ENCODE results near the gene CTXN1.
A peak's percentile ranks its signal among the peaks of the same experiment; 100 is the strongest.
"Not testable (repeated sequence)": the region's sequence is repeated elsewhere in the genome, so short reads cannot be mapped to it uniquely, and the experiment has no call there.

Gene CTXN1

GRCh38 chr19:7944177-7944761, 18.3 kb upstream of the CTXN1 start:
- DNase-seq (ENCODE audit: low spot score), result peak; percentile 93

GRCh38 chr19:7943444-7944176, 17.7 kb upstream of the CTXN1 start, which contains the start of gene TIMM44:
Gene TIMM44, minus strand, starts transcription at chr19:7943666. Its CDS starts 15 bp downstream, at chr19:7943651.
- DNase-seq (ENCODE audit: low spot score), result peak; percentile 99

- no peak for DNase-seq (ENCODE audit: low spot score)
Measured at GRCh38 chr19:7942981-7943443, 17.1 kb upstream of the CTXN1 start.

DNA sequence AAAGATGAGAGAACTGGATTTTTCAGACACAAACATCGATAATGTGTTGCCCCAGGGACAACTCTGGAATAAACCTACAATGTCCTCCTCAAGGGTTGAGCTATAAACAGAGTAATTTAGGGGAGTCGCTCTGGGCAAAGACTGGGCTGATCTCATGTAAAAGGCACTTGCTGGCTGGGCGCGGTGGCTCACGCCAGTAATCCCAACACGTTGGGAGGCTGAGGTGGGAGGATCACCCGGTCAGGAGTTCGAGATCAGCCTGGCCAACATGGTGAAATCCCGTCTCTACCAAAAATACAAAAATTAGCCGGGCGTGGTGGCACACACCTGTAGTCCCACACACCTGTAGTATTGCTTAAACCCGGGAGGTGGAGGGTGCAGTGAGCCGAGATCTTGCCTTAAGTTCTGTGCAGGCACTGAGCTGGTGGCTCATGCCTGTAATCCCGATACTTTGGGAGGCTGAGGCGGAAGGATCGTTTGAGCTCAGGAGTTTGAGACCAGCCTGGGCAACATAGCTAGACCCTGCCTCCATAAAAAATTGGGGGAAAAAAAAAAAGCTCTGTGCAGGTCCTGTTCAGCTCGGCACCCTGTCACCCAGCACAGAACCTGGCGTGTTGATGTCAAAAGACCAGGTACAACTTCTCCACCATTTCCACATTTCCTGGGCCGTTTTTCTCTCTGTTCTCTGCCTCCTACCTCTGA, 16.1 kb upstream of the CTXN1 start:
- DNase-seq (ENCODE audit: low spot score), result no peak

- DNase-seq (ENCODE audit: low spot score), result no peak
Measured at GRCh38 chr19:7940841-7941240, 14.9 kb upstream of the CTXN1 start.

DNA sequence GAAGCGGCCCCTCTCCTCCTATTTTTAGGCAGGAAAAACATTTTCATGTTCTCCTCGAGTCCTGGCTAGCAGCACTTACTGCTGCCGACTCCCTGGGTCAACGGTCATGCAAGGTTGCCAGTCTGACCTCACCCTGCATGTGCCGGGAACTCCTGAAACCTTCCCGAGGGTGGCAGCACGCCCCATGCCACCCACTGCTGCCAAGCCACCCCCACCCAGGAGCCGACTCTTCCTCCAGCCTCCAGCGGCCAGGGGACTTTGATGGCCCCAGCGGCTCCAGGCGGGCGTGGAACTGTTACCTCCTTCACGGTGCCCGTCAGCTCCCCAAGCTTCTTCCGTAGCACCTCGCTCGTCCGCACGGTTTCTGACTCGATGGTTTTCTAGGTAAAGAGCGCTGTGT, 8.8 kb upstream of the CTXN1 start:
- no peak for DNase-seq (ENCODE audit: low spot score)

GRCh38 chr19:7933828-7934725, 8.1 kb upstream of the CTXN1 start:
- no peak for DNase-seq (ENCODE audit: low spot score)

DNA sequence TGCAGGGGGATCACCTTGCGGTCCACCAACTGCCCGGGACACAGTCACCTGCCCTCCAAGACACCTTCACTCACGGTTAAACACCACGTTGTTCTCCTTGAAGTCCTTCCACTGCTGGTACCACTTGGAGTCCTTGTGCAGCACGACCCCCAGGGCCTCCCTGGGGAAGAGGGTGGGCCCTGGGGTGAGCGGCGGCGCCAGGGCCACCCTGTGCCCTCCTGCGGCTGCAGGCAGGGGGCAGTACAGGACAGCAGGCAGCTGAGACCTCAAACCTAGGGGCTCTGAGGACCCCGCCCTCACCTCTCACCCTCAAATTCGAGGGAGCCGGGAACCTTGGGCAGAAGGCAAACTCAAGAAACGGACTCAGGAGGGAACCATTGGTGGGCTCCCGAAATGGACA, 7.5 kb upstream of the CTXN1 start:
- no peak for DNase-seq (ENCODE audit: low spot score)

DNA sequence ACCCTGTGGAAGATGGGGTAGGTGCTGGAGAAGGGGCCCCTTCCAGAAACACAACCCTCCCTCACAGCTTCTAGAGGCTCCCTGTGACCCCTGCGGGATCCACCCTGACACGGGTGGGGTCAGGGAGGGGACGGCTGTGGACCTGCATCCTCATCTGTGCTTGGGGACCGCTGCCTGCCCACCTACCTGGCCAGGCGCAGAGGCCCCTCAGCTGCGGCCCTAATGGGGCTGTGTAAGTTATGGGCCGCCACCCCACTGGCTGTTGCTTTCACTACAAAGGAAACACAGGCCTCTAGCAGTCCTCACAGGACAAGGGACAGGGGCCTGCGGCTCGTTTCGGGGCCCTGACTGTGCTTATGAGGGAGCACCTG, 7.0 kb upstream of the CTXN1 start:
- DNase-seq (ENCODE audit: low spot score), result no peak

DNA sequence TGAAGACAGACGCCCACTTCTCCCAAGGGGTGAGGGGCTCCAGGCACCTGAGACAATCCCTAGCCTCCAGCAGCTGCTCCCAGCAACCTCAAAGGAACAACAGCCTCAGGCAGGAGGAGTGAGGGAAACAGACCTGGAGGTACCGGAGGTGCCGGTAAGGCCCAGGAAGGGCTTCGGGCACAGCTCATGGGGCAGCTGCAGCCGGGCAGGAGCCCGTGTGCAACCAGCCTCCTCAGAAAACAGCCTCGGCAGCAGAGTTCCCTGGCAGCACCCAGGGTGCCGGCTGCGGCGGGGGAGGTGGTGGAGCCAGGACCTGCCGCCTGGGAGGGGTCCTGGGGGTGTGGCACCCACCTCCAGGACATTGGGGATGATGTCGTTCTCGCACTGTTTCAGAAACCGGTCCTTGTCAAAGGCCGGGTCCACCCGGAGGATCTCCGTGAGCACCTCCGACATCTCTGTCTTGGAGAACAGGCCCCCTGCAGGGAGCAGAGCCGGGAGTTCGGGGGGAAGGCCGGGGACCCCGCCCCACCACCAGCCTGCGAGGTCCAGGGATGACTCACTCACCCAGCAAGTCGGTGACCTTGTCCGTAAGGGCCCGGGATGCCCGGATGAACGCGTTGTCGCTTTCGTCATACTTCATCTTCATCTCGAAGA, 6.5 kb upstream of the CTXN1 start:
- DNase-seq (ENCODE audit: low spot score), result no peak

DNA sequence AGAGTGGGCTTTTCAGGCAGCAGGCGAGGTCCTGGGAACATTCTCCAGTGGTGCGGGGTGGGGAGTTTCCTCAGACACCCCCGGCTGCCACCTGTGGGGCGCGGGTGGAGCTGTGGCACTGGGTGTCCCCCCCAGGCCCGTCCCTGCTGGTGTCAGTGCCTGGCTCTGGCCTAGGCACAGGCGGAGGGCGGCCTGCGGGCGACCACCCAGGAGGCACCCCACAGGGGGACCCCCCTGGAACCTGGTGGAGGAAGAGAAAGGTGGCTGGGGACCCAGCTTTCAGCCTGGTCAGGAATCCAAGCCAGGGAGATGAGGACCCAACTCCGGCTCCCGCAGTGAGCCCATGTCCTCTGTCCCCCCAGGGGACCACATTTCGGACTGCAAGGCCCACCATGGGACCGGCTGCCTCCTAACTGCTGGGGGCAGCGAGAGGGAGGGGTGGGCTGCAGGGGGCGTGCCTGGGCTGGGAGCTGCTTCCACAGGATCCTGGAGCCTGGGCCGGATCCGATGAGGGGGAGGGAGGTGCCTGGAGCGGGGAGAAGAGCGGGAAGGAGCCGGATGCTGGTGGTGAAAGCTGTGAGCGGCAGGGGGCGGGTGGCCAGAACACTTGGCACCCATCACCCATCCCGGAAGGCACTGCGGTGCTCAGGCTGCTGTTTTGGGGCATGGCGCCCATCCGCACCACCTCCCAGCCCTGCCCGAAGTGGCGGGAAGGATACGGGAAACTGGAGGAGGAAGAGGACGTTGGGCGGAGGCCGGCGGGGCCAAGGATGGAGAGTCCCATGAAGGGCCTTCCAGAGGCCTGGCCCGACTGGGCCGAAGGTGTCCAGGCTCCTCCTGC, 5.5 kb upstream of the CTXN1 start:
- no peak for DNase-seq (ENCODE audit: low spot score)

- no peak for DNase-seq (ENCODE audit: low spot score)
Measured at GRCh38 chr19:7930765-7931164, 4.8 kb upstream of the CTXN1 start.

DNA sequence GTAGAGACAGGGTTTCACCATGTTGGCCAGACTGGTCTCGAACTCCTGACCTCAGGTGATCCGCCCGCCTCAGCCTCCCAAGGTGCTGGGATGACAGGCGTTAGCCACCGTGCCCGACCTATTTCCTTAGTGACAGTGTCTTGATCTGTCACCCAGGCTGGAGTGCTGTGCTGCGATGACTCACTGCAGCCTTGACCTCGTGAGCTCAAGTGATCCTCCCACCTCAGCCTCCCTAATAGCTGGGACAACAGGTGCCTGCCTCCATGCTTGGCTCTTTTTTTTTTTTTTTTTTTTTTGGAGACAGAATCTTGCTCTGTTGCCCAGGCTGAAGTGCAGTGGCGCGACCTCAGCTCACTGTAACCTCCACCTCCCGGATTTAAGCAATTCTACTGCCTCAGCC, 4.1 kb upstream of the CTXN1 start:
- not testable (repeated sequence) for DNase-seq (ENCODE audit: low spot score)

- DNase-seq (ENCODE audit: low spot score), result peak; percentile 33
Measured at GRCh38 chr19:7928741-7929701, 3.1 kb upstream of the CTXN1 start.

DNA sequence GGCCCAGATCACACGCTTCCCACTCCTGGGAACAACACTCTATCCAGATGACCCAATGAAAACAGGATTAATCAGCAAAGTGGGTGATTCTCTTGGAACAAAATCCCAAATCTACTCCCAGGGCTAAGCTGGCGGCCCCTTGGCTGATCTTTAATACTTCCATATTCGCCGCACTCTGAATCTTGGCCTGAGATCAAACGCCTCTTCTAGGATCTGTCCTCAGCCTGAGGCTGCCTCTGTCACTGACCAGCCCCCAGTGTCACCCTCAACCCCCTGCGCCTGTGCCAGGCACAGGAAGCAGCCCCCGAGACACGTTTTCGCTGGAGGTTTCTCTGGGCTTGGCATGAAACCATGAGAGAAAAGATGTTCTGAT, 2.4 kb upstream of the CTXN1 start:
- no peak for DNase-seq (ENCODE audit: low spot score)

DNA sequence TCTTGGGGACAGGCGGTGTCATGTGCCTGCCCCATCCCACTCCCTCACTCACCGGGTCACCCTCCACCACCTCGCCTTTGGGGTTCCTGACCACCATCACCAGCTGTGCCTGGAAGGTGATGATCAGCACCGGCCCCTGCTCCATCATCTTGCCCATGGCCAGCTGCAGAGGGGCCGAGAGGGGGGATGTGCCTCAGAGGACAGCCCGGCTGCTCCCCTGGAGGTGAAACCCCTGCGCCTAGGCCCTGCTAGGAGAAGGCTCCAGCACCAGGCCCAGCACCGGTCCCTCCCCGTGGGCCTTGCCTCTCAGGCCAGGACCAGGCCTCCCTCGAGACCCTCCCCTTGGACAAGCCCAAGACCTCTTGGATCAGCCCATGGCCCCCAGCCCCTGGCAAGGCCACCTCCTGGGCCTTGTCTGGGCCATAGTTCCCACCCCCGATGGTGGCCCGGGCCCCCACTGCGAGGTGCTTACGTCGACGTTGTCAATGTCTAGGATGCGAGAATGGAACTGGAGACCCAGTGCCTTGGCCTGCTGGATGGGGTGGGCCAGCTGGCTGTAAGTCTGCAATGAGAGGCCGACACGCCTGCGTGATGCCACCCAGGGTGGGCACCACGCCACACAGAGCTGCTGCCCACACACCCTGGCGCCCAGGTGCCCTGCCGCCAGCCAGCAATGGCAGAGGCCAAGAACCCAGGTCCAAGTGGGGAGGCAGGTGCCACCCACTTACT, 1.8 kb upstream of the CTXN1 start:
- no peak for DNase-seq (ENCODE audit: low spot score)

DNA sequence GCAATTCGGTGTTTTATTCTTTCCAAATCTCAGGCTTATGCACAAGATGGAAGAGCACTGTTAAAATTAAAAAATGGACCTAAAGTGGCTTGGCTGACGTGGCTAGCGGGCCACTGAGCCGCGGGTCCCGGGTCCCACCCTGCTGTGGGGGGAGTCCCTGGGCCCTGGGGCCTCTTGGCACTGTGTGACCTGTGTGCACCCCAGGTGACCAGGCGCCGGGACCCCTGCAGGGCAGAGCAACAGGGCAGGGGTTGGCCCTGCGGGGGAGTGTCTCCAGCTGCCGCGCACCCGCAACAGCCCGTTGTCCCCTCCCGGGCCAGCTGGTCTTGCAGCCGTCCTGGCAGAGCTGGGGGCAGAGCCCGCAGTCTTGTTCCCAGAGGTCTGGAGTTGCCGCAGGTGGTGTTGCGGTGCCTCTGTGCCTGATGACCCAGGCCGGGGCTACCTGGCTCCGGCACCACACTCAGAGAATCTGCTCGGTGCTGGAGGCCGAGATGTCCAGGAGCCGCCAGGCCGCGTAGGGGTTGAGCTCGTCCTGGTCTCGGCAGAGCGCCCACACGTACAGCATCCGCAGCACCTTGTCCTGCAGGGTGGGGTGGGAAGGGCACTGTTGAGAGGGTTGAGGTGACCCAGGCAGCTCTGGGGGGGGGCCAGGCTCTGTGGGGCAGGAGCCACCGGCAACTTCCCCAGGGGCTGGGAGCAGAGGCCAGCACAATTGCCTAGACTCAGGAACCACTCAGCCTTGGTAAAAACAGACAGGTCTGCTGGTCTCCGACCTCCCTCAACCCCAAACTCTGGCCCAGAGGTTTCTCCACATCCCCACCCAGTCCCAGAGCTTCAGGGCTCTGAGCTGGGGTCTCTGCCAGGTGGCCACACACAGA, 1.0 kb upstream of the CTXN1 start:
- DNase-seq (ENCODE audit: low spot score), result no peak

All from hematopoietic multipotent progenitor cell treated with erythropoietin and hydrocortisone succinate and interleukin-3 and kit ligand, for 17 days (in vitro differentiated cells).